HG03196 (cell line): ENCODE data around the gene TF.
"Not testable (repeated sequence)": the region's sequence is repeated elsewhere in the genome, so short reads cannot be mapped to it uniquely, and the experiment has no call there.

Source experiments
- ATAC-seq: cut with Tn5 transposase; IDR thresholded peaks from one replicate; pipeline ENCODE4 v1.9.1; 2021; ENCODE audit not compliant: unreplicated experiment

Gene TF

DNA sequence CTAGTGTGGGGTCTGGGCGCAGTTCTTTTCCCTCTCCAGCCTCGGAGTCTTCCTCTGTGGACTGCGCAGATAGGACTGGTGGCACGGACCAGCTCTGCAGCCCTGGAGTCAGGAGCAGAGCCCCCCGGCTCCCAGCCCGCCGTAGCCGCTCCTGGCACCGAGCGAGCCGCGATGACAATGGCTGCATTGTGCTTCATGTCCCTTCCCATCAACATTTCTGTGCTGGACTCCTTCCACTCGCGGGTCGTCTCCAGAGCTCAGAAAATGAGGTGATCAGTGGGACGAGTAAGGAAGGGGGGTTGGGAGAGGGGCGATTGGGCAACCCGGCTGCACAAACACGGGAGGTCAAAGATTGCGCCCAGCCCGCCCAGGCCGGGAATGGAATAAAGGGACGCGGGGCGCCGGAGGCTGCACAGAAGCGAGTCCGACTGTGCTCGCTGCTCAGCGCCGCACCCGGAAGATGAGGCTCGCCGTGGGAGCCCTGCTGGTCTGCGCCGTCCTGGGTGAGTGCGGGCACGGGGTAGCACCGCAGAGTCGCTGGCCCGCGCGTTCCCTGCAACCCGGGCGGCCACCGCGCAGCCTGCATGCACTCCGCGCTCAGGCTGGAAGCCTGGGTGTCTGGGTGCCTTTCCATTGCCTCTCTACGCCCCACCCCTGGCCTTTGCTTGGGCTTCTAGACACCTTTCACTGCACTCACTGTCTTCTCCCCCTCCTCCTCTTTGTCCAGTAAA, at the start of gene TF:
TF (plus strand) TSS at position 413 of the 731 bp plus-strand sequence; CDS start at position 461, 48 bp downstream.
- no peak for ATAC-seq

DNA sequence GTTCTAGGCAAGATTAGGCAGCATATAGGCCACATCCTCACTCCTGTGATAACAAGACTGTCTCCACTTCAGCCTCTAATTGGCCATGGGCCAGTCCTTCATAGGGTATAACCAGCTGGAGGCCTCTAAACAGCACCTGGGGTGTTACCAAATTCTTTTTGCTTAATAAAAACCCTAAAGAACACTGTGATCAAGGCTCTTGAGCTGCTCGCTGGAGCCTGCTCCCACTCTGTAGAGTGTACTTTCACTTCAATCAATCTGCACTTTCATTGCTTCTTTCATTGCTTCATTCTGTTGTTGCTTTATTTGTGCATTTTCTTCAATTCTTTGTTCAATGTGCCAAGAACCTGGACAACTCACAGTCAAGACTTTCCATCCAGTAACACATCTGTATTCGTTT, 48.2 kb upstream of the TF start:
- no peak for ATAC-seq

GRCh38 chr3:133699467-133699866, 46.7 kb upstream of the TF start:
- ATAC-seq: no peak

DNA sequence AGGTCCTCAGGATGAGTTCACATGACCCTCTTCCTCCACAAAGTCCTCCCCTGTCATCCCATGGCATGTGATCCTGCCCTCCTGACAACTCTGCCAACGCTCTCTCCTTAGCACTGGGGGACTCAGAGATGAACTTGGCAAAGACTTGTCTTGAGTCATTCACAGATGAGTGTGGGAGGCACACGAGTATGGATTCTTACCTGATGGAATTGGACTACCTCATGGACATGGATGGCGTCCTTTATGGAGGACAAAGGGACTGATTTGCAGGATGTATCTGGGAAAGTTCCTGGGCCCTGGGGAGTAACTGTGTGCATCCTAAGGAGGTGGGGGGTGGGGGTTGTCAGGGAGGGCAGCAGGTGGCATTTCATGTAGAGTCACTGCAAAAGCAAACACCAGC, 46.3 kb upstream of the TF start:
- ATAC-seq: no peak

DNA sequence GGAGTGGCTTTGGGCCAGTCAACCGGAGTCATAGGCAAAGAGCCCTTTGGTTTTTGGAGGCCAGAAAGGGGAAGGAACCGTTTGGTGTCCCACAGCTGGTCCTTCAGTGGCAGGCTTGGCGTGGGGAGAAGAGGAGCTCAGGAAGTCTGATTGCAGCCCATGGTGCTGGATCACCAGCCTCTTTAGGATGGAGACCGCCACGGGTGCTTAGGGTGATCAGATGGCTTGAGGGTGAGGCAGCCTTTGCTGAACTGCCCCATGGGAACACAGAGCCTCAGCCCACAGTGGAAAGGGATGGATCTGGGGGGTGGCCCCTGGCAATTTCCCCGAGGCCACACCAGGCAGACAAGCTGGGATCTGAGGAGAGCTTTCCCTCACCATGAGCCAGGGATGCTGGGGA, 45.8 kb upstream of the TF start:
- ATAC-seq: no peak

DNA sequence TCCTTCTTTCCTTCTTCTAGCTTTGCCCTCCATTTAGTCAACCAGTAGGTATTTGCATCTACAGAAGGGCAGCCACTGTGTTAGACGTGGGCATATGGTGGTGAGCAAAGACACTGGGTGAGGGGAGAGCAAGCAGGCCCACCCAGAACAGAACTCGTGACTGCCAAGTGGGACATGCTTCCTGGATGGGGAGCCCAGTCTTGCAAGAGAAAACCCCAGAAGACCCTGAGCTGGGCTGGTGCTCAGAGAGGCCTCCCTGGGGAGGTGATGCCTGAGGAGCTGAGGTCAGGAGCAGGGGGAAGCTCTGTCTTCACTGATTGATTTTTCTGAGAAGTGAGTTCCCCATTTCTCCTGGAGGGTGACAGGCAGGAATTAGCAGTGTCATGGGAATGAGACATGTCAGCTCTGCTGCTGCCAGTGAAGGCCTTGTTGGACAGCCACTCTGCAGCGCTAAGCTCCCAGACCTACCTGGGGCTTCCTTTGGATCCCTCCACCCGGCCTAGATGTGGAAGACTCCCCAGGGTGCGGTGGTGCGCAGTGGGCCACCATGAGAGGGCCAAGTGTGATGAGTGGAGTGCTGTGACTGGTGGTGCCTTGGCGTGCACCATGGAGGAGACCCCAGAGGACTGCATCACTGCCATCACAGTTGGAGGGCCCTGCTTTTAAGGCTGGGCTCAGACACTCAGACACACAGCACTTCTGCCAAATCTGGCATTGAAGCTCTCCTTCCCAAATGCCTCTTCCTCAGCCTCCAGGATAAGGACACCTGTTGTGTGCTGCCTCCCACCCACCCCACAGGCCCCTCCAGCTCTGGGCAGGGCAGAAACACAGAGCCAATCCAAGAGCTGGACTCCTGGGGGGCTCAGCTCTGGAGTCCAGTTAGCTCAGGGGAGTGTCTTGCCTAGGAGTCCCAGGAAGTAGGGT, 44.5 kb upstream of the TF start:
- ATAC-seq: no peak

- no peak for ATAC-seq
These were observed 42.3 kb upstream of the TF start for GRCh38 chr3:133703915-133704314.

DNA sequence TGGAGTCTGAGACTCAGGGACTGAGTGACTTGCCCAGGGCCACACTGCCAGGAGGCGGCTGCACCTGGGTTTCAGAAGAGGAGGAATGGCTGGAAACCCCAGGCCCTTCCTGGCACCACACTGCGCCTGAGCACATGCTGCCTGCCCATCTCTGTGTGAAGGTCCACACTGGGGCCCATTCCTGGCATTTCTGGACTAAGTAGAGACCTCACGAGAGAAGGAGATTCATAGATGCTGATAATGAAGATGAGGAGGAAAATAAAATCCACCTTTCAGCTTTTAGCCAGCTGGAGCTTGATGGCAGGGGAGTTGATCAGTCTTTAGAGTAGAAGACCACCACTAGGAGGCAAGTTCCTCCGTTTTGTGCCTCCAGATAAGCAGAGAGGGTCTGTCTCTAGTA, 40.2 kb upstream of the TF start:
- no peak for ATAC-seq

GRCh38 chr3:133709139-133709750, 36.9 kb upstream of the TF start:
- no peak for ATAC-seq

GRCh38 chr3:133711013-133711412, 35.2 kb upstream of the TF start:
- no peak for ATAC-seq

DNA sequence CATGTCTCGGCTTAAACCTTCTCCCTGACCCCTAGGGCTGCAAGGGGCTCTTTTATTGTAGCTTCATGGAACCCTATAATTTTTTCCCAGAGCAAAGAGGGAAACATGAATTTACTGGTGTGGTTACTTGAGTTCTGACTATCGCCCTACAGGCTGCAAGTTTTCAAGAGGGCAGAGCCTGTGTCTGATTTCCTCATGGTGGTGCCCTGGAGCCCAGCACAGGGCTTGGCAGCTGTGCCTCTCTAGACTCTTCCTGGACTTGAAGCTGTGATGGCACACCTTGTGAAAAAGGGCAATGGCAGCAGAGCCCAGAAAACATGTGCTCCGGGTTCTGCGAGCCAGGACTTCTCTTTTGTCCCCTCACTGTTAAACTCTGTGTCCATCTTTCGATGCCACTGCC, 34.2 kb upstream of the TF start:
- ATAC-seq: no peak

DNA sequence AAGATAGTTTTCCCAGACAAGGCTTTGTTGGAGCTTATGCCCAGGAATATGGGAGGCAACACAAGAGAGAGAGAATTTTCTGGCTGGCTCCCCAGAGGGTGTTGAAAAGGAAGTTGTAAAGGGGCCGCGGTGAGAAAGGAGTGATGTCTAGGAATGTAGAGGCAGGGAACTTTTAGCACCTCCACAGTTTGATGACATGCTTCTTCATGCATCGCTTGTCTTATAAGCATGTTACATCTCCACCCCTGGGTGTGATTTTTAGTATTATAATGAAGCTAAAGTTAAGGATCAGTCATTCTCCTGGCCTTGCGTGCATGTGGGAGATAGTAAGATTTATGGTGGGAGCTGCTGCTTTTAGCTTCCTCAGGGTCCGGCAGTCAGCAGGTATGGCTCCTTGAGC, 32.8 kb upstream of the TF start:
- no peak for ATAC-seq

DNA sequence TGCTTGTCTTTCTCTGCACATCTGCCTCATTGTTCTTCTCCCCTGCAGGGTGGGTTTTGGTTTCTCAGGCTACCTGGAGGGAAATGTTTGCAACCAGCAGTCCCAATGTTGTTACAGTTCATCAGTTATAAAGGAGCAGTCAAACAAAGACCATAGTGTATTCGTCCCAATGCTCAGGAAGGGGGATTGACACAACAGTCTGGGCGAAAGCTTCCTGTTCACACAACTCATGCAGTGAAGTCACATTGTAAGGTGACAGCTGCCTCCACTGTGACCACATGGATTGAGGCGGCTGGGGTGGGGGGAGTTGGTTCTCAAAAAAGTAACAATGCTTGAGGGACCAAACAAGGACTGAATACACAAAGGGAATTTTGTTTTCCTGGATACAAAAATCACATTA, 28.8 kb upstream of the TF start:
- ATAC-seq: no peak

GRCh38 chr3:133722935-133723334, 23.3 kb upstream of the TF start:
- no peak for ATAC-seq

DNA sequence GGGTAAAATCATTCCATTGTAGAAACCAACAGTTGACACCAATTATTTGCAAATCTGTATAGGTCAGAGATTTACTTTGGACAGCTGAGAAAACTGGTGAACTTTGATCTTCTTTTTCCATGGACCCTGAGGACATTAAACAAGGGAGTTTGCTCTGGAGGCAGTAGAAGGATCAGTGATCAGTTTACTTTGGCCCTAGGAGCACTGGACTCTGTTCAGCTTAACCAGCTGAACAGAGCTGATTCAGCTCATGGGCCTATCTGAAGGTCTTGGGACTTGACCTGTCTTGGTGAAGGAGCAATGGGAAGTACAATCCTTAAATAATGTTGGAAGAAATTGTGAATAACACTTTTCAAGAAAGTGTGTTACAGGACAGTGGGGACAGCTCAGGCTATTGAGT, 15.2 kb upstream of the TF start:
- ATAC-seq: no peak

DNA sequence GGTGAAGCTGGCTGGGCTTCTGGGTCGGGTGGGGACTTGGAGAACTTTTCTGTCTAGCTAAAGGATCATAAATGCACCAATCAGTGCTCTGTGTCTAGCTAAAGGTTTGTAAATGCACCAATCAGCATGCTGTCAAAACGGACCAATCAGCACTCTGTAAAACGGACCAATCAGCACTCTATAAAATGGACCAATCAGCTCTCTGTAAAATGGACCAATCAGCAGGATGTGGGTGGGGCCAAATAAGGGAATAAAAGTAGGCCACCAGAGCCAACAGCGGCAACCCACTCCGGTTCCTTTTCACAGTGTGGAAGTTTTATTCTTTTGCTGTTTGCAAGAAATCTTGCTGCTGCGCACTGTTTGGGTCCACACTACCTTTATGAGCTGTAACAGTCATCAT, 14.0 kb upstream of the TF start:
- ATAC-seq: not testable (repeated sequence)

DNA sequence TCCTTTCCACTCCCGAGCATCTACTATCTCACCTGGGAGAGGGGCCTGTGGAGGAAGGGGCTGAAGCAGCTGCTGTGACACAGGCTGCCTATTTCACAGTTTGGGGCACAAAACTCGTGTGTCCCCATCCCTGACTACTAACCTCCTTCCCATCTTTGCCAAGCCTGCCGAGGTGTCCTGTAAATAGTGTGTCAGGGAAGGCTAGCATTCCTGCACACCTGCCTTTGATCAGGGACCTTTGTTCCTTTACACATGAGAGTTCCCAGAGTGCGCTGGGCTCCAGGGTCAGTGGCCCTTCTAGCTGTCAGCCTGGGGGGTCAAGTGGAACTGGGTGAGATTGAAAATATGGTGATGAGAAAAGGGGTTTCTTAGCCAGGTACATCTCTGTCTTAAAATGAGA, 13.0 kb upstream of the TF start:
- ATAC-seq: no peak

DNA sequence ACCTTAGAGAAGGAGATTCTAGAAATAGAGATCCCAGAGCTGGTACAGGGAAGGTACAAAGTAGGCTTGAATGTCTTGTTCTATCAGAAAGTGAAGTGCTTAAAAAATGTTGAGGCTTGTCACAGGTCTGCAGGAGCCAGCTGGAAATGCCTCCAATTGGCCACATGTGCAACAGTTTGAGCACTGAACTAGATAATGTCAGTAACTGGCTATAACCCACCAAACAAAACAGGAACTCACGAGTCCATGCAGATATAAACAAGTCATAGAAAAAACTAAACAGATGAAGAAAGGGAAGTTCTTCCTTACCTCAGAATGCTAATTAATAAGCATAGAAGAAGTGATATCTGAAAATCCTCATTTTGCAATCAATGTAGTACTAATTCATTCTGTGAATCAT, 11.9 kb upstream of the TF start:
- no peak for ATAC-seq

DNA sequence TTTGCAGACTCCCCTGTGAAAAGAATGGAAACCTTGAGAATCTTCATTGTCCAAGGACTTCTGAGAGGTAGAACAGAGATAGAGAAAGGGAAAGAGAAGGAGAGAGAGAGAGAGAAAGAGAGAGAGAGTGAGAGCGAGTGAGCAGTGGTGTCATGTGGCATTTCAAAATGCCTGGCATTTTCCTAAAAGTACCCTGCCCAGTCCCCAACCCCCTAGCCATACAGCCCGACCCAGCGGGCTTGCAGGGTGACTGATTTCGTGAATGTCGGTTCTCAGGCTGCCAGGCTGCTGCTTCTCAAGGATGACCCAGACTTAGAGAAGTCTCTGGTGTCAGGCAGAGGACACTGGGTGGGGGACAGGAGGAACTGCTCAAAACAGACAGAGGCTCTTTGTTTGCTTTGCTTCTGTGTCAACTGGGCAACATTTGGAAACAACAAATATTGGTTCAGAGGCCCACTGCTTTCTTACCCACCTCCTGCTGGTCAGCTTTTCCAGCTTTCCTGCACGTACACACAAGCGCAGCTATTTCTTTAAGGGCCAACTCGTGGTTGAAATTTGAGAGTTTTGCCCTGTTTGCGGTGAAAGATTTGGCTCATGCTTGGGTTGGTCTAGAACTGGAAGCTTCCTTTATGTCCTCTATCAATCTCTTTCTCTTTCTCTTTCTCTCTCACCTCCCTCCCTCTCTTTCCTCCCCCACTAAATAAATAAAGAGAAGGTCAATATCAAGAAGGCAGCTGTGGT, 3.7 kb upstream of the TF start:
- ATAC-seq: no peak

DNA sequence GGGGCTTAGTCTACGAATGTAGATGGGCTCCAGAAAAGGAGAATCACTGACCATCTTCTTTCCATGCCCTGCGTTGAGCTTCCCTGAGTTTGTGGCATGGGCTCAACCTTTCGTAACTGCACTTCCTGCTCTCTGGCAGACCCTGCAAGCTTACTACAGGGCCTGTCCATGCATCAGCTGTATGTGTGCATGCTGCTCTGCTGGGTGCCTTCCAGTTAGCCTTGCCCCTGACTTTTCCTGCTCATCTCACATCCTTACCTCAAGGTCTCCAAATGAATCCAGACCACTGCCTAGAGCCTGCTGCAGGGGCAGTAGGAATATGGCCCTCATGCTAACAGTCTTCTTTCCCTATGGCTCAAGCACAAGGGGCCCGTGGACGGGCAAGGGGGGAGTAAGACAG, 2.0 kb upstream of the TF start:
- no peak for ATAC-seq

GRCh38 chr3:133745108-133745507, 1.1 kb upstream of the TF start:
- no peak for ATAC-seq
